Measurements from ENCODE around the gene PTPRN2. TPM values are rescaled to one million over a fixed set of nuclear protein-coding genes. Genes with fewer than 3 reads are reported as not detected.

PTPRN2 gene
- total and polyA plus RNA-seq, 2 of the 8 experiments (the other 6 are each of a cell fraction or from before 2014, with no cell fraction given): 2.6 to 4.5 TPM

DNA sequence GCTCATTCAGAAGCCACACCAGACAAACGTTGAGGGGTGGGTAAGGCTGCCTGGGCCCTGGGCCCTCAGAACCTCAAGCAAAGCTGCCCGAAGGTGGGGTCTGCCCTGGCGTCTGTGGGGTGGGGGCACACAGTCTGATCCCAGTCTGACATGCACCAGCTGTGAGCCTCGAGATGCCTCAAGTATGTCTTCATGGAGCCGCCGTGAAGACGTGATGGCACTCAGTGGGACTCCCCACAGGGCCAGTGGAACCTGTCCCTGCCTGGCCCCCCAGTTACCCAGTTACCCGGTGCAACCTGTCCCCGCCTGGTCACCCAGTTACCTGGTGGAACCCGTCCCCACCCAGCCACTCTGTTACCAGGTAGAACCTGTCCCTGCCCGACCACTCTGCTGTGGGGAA, 351.2 kb downstream of the PTPRN2 start:
- H3K14ac ChIP-seq (ENCODE audit: insufficient read length): no peak overlapping the region
- no peak overlapping the region for H3K27ac ChIP-seq (ENCODE audit: low read depth, low read length)
- no peak overlapping the region for H2AK5ac ChIP-seq (ENCODE audit: low read depth, low read length)
- H3K79me1 ChIP-seq (ENCODE audit: low read depth, low read length): no peaks in the 10 kb centered on the region
- H2AFZ ChIP-seq (ENCODE audit: low read length): no peak overlapping the region
- H2BK12ac ChIP-seq (ENCODE audit: low read depth, low read length): no peak overlapping the region
- ChIA-PET POLR2A (ENCODE audit: partially characterized antibody) (no interaction called here), CTCF (ENCODE audit: partially characterized antibody) (no interaction called here)
- no peak overlapping the region for H3K9ac ChIP-seq (replicated peaks in 1 of 4; ENCODE audit: extremely low read depth in 1 of 4, low read depth in 3 of 4, low read length in 3 of 4)
- H3K9me3 ChIP-seq (ENCODE audit: insufficient read depth in 2 of 2, low read depth in 1 of 2, low read length in 1 of 2): peaks cover 0 to 27% of the 10 kb centered on the region in 2 experiments; a peak in 2 of 4 replicates
- WGBS, 2 experiments (ENCODE audit: extremely low coverage in 1 of 2, insufficient coverage in 1 of 2, insufficient read length in 1 of 2, insufficient replicate concordance in 2 of 2, low coverage in 1 of 2, low lambda C conversion rate in 2 of 2, missing lambda C conversion rate in 1 of 2): 90% methylated on average over 9 of the region's 11 CpGs; no CpG with 5 or more reads in 1 of the 2 experiments
- H2BK20ac ChIP-seq (ENCODE audit: low read length): no peak overlapping the region
- no peak overlapping the region for H4K91ac ChIP-seq (replicated peaks; ENCODE audit: insufficient read length, low read length)
- no peaks in the 10 kb centered on the region for H3K79me2 ChIP-seq (ENCODE audit: control insufficient read depth in 1 of 2, insufficient read depth in 2 of 2, low read length in 2 of 2)
- no peak overlapping the region for H2BK5ac ChIP-seq (ENCODE audit: low read depth, low read length)
- H3K27me3 ChIP-seq (replicated peaks in 1 of 4; ENCODE audit: control insufficient read depth in 3 of 4, extremely low read depth in 1 of 4, insufficient read depth in 3 of 4, low read length in 3 of 4): no peaks in the 10 kb centered on the region
- no peak overlapping the region for H3K56ac ChIP-seq (replicated peaks; ENCODE audit: insufficient read length, low read depth, low read length)
- no peak for FAIRE-seq
- no peak overlapping the region for H3K23ac ChIP-seq (ENCODE audit: insufficient read length)
- no peaks in the 10 kb centered on the region for H3K23me2 ChIP-seq (ENCODE audit: low read depth, low read length)
- H3K4ac ChIP-seq (replicated peaks; ENCODE audit: insufficient read length, low read depth, low read length): no peak overlapping the region
- no peaks in the 10 kb centered on the region for H4K20me1 ChIP-seq (replicated peaks in 1 of 2; ENCODE audit: control insufficient read depth in 1 of 2, insufficient read depth in 2 of 2, low read length in 2 of 2)
- H3K4me2 ChIP-seq (ENCODE audit: insufficient read depth in 1 of 2, low read depth in 2 of 2, low read length in 2 of 2): no peak overlapping the region
- no peak overlapping the region for H4K8ac ChIP-seq (ENCODE audit: extremely low read depth, insufficient read depth, low read length)
- no peak overlapping the region for H3K4me3 ChIP-seq (ENCODE audit: extremely low read depth in 1 of 4, insufficient read depth in 2 of 4, low read depth in 3 of 4, low read length in 4 of 4)
- no peak overlapping the region for H2BK15ac ChIP-seq (ENCODE audit: low read length)
- H3K36me3 ChIP-seq (ENCODE audit: control insufficient read depth in 2 of 4, insufficient read depth in 4 of 4, low read length in 3 of 4): no peaks in the 10 kb centered on the region
- no peak overlapping the region for H2BK120ac ChIP-seq (replicated peaks; ENCODE audit: low read depth, low read length)
- no peak overlapping the region for H4K5ac ChIP-seq (ENCODE audit: insufficient read length, low read depth, low read length)
- no peak overlapping the region for H3K18ac ChIP-seq (ENCODE audit: extremely low read depth, low read length)
- no peaks in the 10 kb centered on the region for H3K4me1 ChIP-seq (replicated peaks in 1 of 4; ENCODE audit: control insufficient read depth in 3 of 4, insufficient read depth in 4 of 4, low read length in 3 of 4)
- DNase-seq (ENCODE audit: low read depth in 1 of 2, low spot score in 2 of 2): no peak
- TF ChIP-seq GTF2F1 (IDR thresholded peaks at IDR 0.05; ENCODE audit: borderline replicate concordance, low read depth, low read length) (no peak), TEAD4 (IDR thresholded peaks at IDR 0.05; ENCODE audit: low read depth, low read length) (no peak), KDM5A (IDR thresholded peaks at IDR 0.05; ENCODE audit: low read length) (no peak), RFX5 (IDR thresholded peaks at IDR 0.05; ENCODE audit: borderline replicate concordance, low read depth, low read length) (no peak), FOSL1 (IDR thresholded peaks at IDR 0.05; ENCODE audit: insufficient read depth, low read depth, low read length) (no peak), RXRA (IDR thresholded peaks at IDR 0.05; ENCODE audit: insufficient read depth, low read depth, low read length) (no peak), NANOG (IDR thresholded peaks at IDR 0.05; ENCODE audit: insufficient read depth, low read depth, low read length, poor library complexity, severe bottlenecking) (no peak), SUZ12 (IDR thresholded peaks at IDR 0.05; ENCODE audit: low read length) (no peak), BACH1 (IDR thresholded peaks at IDR 0.05; ENCODE audit: low read length) (no peak), JUN (IDR thresholded peaks at IDR 0.05; ENCODE audit: low read depth, low read length) (no peak), ASH2L (IDR thresholded peaks at IDR 0.05; ENCODE audit: low read length) (no peak), MAFK (IDR thresholded peaks at IDR 0.05; ENCODE audit: low read depth, low read length) (no peak), POU5F1 (IDR thresholded peaks at IDR 0.05; ENCODE audit: low read depth, low read length) (no peak), SRF (IDR thresholded peaks at IDR 0.05; ENCODE audit: low read depth, low read length) (no peak), NRF1 (IDR thresholded peaks at IDR 0.05; ENCODE audit: low read depth, low read length) (no peak), YY1 (IDR thresholded peaks at IDR 0.05; ENCODE audit: low read depth, low read length) (no peak)

Data from H1 (cell line).